Caki2 (cell line): ENCODE data around the gene SOX18. TPM values are rescaled to one million over a fixed set of nuclear protein-coding genes. Genes with fewer than 3 reads are reported as not detected.

Experiments
- DNase-seq: peaks from one replicate; pipeline ENCODE4 v3.0.0-alpha.2; 2015; ENCODE audit warnings: low read depth
- in situ Hi-C: cut with HindIII; loops from 2 replicates; pipeline ENCODE4 v1.10.0; 2016; ENCODE audit warnings: low sequenced_read_pairs, low pct_unique_long_range_greater_than_20kb, mixed read lengths
- total RNA-seq: library from RNA; depleted of rRNA; stranded (reverse); fragments of >200 nt; shearing (Covaris generic); gene quantifications from 2 replicates; pipeline ENCODE4 v1.2.3, GENCODE V29; 2014; ENCODE audit warnings: low replicate concordance

The SOX18 gene
- total RNA-seq, 1 experiment from 2014 or later = 0.37 TPM

DNA sequence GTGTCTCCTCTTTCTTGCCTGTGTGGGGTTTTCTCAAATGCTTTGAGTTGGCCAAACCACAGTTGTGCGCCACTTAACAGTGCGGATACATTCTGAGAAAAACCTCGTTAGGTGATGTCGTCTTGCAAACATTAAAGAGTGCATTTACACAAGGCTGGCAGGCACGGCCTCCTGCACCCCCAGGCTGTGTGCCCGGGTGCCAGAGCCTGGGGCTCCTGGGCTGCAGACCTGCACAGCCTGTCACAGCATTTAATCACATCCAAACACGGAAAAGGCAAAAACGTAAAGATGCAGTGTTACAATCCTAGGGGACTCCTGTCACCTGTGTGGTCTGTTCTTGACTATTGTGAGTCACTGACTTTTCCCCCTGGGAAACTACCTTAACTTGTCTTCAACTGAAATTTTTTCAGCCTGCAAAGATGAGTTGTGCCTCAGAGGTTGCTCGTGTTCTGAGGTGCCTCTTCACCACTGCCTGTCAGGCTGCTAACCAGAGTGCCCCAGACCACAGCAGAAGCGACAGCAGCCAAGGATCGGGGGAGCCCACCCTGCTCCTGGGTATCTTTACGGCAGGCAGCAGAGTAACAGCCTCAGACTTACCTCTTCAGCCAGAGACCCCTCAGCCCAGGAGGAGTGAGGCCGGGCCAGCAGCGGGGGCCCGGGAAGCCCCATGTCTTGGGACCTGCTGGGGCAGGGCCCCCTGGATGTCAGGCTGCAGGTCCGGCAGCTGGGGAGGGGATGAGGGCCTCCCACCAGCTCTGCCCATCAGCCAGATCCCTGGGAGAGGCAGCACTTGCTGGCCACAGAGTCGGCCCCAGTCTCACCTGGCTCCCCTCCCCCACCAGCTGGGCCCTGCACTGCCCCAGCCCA is 14.1 kb downstream of the SOX18 start:
- DNase-seq = no peak
- in situ Hi-C loops = no loop called here

DNA sequence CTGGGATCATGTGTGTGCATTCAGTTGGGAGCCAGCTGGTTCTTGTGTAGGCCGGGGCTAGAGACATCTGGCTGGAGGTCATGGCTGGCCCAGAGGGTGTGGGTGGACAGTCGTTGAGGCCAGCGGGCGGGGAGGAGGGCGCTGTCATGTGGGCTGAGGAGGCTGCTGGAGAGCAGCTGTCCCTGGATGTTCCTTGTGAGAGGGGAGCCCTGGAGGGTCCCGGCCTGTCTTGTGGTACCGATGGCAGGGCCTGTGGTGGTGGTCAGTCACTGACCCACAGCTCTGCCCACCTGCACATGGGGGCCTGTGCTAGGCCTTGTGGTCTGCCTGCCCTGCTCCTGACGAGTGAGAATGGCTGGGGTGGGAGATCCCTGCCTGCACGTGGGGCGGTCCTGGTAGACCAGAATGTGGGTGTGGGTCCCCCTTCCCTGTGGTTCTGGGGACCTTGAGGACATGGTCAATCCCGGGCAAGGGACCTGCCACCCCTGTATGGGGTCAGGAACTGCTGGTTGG is 15.4 kb downstream of the SOX18 start:
- DNase-seq = no peak
- in situ Hi-C loops = no loop called here

DNA sequence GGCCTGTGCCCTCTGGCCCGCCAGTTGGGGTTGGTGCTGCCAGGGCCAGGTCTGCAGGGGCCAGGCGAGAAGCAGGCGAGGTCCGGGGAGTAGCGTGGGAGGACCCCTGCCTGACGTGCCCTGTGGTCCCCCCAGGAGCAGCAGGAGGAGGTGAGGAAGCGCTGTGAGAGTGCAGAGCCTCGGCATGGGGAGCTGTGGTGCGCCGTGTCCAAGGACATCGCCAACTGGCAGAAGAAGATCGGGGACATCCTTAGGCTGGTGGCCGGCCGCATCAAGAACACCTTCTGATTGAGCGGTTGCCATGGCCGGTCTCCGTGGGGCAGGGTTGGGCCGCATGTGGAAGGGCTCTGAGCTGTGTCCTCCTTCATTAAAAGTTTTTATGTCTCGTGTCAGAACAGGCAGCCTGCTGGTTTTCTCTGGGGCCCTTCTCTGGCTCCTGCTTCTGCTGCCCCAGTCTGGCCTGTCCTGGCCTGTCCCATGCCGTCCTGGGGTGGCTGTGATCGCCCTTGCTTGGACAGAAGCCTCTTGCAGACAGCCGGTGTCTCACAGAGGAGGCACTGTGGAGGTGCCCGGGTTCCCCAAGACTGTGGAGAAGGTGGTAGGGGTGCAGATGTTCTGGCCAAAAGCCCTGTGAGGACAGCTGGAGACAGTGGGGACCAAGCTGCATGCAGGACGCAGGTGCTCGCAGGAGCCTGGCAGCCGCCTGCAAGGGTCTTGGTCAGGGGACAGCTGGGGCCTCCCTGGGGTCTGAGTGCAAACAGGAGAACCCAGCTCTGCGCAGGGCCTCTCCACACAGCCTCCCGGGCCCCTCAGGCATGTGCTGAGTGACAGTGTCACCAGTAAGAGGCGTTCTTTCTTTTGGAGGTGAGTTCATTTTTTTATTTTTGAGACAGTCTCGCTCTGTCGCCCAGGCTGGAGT is 16.5 kb downstream of the SOX18 start:
- in situ Hi-C loops = no loop called here
- DNase-seq = no peak

DNA sequence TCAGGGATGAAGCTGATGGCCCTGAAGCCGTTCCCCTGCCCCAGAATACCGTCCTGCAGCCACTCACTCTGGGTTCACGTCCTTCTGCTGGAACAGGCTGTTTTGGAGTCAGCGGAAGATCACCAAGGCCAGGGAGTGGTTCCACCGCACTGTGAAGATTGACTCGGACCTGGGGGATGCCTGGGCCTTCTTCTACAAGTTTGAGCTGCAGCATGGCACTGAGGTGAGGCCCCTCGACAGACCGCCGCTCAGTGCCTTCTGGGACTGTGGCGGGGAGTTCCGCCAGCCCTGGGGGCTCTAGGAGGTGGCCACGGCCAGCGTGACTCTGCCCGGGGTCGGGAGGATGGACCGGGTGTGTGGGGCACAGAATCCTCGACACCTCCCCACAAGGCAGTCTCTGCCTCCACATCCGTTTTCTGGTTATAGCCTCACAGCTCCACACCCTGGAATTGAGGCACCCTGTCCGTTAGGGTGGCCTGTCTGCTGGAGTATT is 17.6 kb downstream of the SOX18 start:
- DNase-seq = no peak
- in situ Hi-C loops = no loop called here

DNA sequence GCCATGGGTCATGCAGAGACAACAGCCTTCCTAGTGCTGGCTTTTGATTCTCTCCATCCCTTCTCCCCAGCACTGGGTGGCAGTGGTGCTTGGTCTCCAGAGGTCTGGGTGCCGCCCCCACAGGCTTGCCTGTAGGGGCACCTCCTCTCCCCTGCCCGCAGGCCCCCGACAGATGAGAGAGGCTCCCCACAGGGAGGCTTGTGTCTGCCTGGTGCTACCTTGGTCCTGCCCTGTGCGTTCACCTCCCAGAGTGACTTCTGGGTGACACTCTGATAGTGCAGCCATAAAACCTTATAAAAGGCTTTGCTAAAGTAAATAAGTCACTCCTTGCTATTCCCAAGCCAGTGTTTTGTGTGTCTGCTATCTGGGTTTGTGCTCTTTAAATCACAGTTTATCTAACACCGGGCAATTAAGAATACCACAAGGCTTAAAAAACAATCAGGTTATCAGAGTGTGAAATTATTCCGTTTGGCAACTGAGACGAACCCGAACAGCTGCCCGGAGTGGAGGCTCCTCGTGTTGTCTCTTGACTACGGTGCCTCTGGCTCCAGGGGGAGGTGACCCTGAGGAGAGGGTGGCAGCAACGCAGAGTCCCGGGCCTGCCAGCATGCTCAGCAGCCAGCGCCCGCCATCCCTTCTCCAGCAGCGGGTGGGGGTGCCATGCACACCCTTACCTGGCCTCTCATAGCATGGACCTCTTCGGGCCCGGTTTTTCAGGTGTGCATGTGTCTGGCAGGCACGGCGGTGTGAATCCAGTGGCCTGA is 18.9 kb downstream of the SOX18 start:
- in situ Hi-C loops = no loop called here
- no peak for DNase-seq

DNA sequence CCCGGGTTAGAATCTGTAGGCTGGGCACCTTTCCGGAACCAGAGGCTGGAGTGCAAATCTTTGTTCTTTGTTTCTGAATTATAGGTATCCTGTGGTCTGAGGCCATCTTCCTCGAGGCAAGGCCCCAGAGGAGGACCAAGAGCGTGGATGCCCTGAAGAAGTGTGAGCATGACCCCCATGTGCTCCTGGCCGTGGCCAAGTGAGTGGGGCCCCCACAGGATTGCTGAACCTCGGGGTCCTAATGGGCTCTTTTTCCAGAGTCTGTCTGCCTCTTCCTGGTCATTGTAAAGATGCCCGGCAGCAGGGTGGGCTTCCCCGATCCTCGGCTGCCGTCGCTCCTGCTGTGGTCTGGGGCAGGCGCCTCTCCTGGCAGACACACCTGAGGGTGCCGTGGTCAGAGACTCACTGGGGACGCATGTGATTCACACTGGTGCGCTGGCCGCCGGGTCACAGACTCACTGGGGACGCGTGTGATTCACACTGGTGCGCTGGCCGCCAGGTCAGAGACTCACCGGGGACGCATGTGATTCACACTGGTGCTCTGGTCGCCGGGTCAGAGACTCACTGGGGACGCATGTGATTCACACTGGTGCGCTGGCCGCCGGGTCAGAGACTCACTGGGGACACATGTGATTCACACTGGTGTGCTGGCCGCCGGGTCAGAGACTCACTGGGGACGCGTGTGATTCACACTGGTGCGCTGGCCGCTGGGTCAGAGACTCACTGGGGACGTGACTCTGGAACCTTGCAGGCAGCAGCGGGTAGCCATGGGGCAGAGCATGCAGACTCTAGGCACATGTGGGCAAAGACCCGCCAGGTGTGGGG is 19.9 kb downstream of the SOX18 start:
- DNase-seq = no peak
- in situ Hi-C loops = no loop called here

DNA sequence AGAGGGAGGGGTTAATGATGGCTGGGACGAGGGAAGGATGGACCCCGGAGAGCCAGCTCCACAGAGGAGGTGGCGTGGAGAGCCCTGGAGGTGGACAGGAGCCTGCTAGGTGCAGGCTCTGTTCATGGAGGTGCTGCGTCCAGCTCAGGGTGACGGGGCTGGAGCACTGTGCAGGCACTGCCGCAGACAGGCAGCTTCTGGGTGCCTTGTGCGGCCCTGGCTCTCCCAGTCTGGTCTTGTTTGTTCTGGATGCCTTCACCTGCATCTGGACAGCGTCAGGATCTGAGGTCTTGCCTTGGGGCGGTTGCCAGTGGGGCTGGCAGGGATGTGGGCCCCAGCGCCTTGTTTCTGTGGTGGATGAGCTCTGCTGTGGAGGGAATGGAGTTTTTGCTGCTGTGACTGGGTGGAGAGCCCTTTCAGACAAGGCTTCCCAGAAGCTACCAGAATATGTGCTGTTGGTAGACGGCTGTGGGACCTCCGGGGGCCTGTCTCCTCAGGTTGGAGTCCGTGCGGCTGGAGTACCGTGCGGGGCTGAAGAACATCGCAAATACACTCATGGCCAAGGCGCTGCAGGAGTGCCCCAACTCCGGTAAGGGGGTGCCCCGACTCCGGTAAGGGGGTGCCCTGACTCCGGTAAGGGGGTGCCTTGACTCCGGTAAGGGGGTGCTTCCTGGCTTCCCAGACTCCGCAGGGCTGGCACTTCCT is 21.3 kb downstream of the SOX18 start:
- in situ Hi-C loops = no loop called here
- DNase-seq = no peak

DNA sequence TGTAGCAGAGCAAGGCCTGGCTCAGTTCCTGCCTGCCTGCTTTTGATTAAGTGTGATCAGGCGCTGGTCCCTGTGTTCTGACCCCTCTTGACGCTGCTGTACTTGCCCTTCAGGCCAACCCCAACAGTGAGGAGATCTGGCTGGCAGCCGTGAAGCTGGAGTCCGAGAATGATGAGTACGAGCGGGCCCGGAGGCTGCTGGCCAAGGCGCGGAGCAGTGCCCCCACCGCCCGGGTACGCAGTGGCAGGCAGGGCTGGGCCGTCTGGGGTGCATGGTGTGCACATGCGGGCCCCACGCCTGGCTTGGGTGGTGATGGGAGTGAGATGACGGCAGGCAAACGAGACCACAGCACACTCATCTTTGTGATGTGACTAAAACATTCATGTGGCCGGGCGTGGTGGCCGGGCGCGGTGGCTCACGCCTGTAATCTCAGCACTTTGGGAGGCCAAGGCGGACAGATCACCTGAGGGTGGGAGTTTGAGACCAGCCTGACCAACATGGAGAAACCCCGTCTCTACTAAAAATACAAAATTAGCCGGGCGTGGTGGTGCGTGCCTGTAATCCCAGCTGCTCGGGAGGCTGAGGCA is 23.5 kb downstream of the SOX18 start:
- in situ Hi-C loops = no loop called here
- DNase-seq = no peak

DNA sequence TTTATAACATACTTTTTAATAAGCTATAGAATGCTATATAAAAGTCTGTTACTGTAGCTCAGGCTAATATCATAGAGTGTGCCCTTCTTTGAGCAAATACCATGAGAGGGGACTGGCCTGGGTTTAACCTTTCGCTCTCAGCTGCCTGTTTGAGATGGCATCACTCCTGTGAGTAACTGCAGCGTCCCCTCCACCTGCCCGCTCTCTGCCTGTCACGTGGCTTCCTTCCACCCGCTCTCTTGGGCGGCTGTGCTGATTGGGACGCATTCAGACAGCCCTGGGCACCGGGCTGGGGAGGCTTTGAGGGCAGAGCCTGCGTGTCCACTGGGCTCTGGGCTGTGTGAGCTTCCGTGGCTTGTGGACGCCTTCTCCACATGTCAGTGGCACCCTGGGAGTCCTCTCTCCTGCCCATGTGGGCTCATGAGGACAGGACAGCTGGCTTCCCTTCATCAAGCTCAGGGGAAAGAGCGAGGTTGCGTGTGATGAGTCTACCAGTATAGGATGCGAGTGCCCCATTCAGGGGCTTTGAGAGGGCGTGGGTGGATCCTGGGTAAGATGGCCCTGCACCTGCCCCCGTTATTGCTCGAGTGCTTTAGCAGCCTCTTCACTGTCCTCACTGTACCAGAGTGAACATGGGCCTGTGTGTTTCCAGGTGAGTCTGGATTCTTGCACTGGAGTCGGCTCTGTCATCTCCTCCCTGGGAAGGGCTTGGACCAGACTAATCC is 24.2 kb downstream of the SOX18 start:
- no peak for DNase-seq
- in situ Hi-C loops = no loop called here

DNA sequence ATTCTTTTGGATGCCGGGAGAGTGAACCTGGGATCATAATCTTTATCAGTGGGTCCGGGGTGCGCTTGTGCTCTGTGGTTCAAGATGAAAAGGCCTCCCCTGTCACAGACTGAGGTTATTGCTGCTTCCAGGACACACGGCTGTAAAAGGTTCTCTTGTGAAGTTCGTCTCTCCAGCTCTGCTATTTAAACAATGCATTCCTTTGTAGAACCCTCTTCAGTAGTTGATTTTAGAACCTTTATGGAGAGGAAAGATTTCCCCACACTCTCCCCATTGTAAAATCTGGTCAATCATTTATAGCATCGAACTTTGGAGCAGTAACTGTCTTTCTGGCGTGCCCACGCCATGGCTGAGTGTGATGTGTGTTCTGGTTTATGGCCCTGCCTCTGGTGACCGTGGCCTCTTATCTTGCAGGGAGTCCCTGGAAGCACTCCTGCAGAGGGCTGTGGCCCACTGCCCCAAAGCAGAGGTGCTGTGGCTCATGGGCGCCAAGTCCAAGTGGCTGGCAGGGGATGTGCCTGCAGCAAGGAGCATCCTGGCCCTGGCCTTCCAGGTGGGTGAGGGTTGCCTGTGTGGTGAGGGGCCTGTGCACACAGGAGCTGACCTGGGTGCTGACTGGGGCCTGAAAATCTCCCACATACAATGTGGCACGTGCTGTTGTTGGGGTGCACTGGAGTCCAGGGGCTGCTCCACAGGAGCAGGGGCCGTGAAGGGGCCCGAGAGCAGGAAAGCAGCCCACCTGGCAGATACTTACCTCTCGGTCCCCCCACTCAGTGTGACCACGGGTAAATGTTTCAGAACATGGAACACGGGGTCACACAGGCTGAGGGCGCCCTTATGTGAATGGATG is 25.1 kb downstream of the SOX18 start:
- DNase-seq = no peak
- in situ Hi-C loops = no loop called here

DNA sequence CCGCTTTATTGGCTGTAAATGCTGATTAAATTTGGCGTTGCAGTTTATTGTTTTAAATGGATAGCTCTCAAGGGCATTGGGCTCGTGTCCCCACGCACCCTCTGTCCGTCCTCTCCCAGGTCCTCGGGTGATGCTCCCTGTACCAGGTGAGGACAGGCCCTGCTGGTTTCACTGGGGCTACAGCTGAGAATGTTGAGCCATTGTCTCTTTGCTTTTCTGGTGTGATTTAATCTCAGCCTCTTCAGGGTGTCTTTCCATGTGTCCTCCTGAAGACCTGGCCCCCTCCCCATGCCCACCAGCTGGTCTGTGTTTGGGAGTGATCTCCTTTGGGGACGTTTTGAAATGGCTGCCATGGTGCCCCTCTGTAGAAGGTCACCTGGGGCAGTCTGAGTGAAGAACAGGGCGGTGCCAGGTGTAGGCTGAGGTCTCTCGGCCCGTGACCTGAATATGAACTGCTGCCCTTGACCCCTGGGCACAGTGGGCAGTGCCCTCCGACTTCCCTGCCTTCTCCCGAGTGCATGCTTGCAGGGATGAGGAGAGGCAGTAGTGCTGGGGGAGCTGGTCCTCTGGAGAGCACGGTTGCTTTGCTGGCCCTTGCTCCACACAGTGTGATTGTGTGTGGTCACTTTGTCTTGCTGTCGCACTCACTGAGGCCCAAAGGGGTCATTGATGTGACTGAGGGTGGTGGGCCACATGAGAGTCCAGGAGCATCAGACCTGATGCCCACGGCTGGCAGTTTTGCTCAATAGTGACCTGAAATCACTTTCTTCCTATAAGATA is 25.9 kb downstream of the SOX18 start:
- in situ Hi-C loops = no loop called here

DNA sequence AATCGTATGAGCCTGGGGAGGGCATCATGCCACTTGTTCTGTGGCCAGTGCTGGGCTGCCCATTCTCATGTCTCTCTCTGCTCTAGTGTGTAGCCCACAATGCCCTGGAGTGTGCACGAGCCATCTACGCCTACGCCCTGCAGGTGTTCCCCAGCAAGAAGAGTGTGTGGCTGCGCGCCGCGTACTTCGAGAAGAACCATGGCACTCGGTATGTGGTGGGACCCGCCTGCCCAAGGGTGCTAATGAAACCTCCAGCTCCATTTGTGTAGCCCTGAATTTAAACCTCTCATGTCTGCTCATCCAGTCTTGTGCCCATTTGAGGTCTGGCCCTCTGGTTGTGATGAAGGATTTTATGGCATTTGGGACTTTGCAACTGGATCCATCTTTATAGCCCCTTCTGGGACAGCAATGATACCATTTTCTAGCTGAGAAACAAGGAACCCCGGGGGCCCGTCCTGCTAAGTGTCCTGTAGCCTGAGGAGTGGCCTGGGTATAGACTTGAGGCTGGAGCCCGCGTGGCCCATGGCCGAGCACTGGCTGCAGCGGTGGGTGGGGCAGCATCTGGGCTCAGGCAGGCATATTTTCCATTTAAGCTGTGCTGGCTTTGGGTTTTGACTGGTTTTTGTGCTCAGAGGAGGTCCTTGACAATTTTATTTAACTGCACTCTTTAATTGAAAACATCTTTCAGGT is 26.6 kb downstream of the SOX18 start:
- in situ Hi-C loops = no loop called here
- DNase-seq = no peak

More for the DNA sequence above, 25.9 kb downstream of the SOX18 start:
- no peak for DNase-seq

DNA sequence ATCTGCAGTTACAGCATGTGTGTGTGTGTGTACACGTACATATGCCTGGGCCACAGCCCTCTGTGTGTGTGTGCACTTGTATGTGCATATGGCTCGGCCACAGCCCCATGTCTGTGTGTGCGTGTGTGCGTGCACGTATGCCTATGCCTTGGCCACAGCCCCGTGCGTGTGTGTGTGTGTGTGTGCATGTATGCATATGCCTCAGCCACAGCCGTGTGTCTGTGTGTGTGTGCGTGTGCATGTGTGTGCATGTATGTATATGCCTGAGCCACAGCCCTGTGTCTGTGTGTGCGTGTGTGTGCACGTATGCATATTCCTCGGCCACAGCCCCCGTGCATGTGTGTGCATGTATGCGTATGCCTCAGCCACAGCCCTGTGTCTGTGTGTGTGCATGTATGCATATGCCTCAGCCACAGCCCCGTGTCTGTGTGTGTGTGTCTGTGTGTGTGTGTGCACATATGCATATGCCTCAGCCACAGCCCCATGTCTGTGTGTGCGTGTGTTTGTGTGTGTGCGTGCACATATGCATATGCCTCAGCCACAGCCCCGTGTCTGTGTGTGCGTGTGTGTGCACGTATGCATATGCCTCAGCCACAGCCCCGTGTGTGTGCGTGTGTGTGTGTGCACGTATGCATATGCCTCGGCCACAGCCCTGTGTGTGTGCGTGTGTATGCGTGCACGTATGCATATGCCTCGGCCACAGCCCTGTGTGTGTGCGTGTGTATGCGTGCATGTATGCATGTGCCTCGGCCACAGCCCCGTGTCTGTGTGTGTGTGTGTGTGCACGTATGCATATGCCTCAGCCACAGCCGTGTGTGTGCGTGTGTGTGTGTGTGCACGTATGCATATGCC is 28.1 kb downstream of the SOX18 start:
- in situ Hi-C loops = no loop called here

More for the DNA sequence above, 28.1 kb downstream of the SOX18 start:
- no peak for DNase-seq
